ENCODE results near the gene CIDEA.

Gene CIDEA

GRCh38 chr18:12324991-12325725, 71.0 kb downstream of the CIDEA start:
- DNase-seq = no peak

GRCh38 chr18:12325726-12326245, 71.6 kb downstream of the CIDEA start:
- no peak for DNase-seq

- no peak for DNase-seq
Observed at GRCh38 chr18:12326711-12327460, 72.7 kb downstream of the CIDEA start.

Measured in NCI-H1105 (cell line).